HL-60/S4 treated with phorbol 12-myristate 13-acetate at 8.2 ng/mL for 4 days and 3 days (cell line): ENCODE results near the gene METRN.

Experiments
- in situ Hi-C: fragments of 300-500 bp; cut with MboI; formaldehyde crosslinking; loops from 2 replicates; pipeline ENCODE4 v1.15.0; 2022; ENCODE audit warnings: low sequenced_read_pairs

Gene METRN

GRCh38 chr16:721765-722540 is 7.0 kb downstream of the METRN start:
- in situ Hi-C loops: no loop called here

- in situ Hi-C loops: no loop called here
These were observed 8.1 kb downstream of the METRN start for GRCh38 chr16:722835-723633.

GRCh38 chr16:723695-724094 is 8.8 kb downstream of the METRN start:
- in situ Hi-C loops: no loop called here

- in situ Hi-C loops: no loop called here
These were observed 9.5 kb downstream of the METRN start for GRCh38 chr16:724188-725040.

GRCh38 chr16:725041-725376 is 10.1 kb downstream of the METRN start:
- in situ Hi-C loops: no loop called here

- in situ Hi-C loops: no loop called here
These were observed 10.7 kb downstream of the METRN start for GRCh38 chr16:725463-726187.

- in situ Hi-C loops: no loop called here
These were observed 11.2 kb downstream of the METRN start for GRCh38 chr16:726188-726437.

- in situ Hi-C loops: no loop called here
These were observed 11.7 kb downstream of the METRN start, which contains the start of the genes CCDC78 and HAGHL for GRCh38 chr16:726438-727290. Gene CCDC78 (minus strand): TSS chr16:726443. CDS start chr16:726367, 76 bp downstream. Gene HAGHL (plus strand): TSS chr16:727106. CDS start chr16:727510, 404 bp downstream.

GRCh38 chr16:727291-727977 is 12.5 kb downstream of the METRN start:
- in situ Hi-C loops: no loop called here

- in situ Hi-C loops: no loop called here
These were observed 13.4 kb downstream of the METRN start for GRCh38 chr16:728131-728889.

- in situ Hi-C loops: no loop called here
These were observed 14.2 kb downstream of the METRN start for GRCh38 chr16:728890-729744.

- in situ Hi-C loops: no loop called here
These were observed 15.1 kb downstream of the METRN start for GRCh38 chr16:729768-730665.

- in situ Hi-C loops: no loop called here
These were observed 16.0 kb downstream of the METRN start for GRCh38 chr16:730666-731509.

- in situ Hi-C loops: no loop called here
These were observed 17.4 kb downstream of the METRN start for GRCh38 chr16:732332-732731.

- in situ Hi-C loops: no loop called here
These were observed 18.0 kb downstream of the METRN start for GRCh38 chr16:732936-733335.
